ENCODE data around the gene MIPEP.

The MIPEP gene

DNA sequence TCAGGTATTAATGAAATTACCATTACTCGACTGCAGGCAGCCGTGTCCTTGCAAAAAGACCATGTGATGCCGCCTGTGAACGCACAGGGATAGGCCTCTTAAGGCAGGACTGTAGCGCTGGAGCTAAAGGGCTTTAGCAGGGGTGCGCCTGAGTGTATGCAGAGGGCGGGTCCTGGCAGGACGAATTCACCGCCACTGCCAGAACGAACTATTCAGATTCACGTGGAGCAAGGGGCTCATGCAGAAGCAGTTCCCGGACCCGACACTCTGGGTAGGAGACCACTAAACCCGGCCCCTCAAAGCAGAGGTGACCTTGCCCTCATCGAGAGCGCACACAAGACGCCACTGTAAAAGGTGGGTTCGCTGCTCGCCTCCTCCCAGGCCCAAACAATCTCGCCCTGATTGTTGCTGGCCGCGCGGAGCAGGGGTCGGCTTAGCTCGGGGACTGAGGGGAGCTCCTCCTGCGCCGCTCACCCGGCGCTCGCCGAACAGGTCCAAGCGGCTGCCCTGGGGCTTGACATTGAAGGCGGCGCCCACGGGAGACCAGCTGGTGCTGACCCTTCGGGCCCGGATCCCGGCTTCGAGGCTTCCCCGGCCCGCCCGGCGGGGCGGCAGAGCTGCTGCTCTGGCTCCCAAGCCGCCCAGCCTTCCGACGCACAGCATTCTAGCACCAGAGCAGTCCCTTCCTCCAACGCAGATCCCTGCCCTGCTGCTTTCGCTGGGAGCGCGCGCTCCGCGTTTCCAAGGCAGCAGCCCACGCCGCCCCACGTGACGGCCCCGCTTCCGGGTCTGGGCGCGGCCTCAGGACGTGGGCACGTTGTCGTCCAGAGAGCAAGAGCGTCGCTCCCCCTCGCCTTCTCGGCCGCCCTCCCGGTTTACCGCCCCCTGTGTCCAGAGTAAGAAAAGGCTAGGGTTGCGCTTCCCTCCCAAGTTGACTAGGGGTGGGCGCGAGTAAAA is at the start of gene MIPEP (continued):
- TF ChIP-seq, protein P1, sequence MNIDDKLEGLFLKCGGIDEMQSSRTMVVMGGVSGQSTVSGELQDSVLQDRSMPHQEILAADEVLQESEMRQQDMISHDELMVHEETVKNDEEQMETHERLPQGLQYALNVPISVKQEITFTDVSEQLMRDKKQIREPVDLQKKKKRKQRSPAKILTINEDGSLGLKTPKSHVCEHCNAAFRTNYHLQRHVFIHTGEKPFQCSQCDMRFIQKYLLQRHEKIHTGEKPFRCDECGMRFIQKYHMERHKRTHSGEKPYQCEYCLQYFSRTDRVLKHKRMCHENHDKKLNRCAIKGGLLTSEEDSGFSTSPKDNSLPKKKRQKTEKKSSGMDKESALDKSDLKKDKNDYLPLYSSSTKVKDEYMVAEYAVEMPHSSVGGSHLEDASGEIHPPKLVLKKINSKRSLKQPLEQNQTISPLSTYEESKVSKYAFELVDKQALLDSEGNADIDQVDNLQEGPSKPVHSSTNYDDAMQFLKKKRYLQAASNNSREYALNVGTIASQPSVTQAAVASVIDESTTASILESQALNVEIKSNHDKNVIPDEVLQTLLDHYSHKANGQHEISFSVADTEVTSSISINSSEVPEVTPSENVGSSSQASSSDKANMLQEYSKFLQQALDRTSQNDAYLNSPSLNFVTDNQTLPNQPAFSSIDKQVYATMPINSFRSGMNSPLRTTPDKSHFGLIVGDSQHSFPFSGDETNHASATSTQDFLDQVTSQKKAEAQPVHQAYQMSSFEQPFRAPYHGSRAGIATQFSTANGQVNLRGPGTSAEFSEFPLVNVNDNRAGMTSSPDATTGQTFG (tag by site-specific recombination; IDR thresholded peaks at IDR 0.05; ENCODE audit: borderline replicate concordance) = no peak
- TF ChIP-seq KLF1 (tag by site-specific recombination; IDR thresholded peaks at IDR 0.05) (peak; percentile 76), ZNF112 (tag by site-specific recombination; IDR thresholded peaks at IDR 0.05) (no peak), ZNF623 (tag by site-specific recombination; IDR thresholded peaks at IDR 0.05) (no peak), YY2 (tag by site-specific recombination; IDR thresholded peaks at IDR 0.05) (no peak), ZNF701 (tag by site-specific recombination; IDR thresholded peaks at IDR 0.05) (no peak), ZNF549 (tag by site-specific recombination; IDR thresholded peaks at IDR 0.05) (no peak), ZNF707 (tag by site-specific recombination; IDR thresholded peaks at IDR 0.05) (no peak), SCRT2 (tag by site-specific recombination; IDR thresholded peaks at IDR 0.05) (no peak), ZNF37A (tag by site-specific recombination; IDR thresholded peaks at IDR 0.05) (no peak), REPIN1 (tag by site-specific recombination; IDR thresholded peaks at IDR 0.05; ENCODE audit: low read depth) (no peak), GLIS2 (tag by site-specific recombination; IDR thresholded peaks at IDR 0.05) (peak; percentile 74), ZNF514 (tag by site-specific recombination; IDR thresholded peaks at IDR 0.05) (no peak), ZNF266 (tag by site-specific recombination; IDR thresholded peaks at IDR 0.05; ENCODE audit: low read depth) (no peak), ZNF629 (tag by site-specific recombination; IDR thresholded peaks at IDR 0.05) (peak; percentile 54; the same call in 1 of the 2 replicates)
- TF ChIP-seq, protein P2, sequence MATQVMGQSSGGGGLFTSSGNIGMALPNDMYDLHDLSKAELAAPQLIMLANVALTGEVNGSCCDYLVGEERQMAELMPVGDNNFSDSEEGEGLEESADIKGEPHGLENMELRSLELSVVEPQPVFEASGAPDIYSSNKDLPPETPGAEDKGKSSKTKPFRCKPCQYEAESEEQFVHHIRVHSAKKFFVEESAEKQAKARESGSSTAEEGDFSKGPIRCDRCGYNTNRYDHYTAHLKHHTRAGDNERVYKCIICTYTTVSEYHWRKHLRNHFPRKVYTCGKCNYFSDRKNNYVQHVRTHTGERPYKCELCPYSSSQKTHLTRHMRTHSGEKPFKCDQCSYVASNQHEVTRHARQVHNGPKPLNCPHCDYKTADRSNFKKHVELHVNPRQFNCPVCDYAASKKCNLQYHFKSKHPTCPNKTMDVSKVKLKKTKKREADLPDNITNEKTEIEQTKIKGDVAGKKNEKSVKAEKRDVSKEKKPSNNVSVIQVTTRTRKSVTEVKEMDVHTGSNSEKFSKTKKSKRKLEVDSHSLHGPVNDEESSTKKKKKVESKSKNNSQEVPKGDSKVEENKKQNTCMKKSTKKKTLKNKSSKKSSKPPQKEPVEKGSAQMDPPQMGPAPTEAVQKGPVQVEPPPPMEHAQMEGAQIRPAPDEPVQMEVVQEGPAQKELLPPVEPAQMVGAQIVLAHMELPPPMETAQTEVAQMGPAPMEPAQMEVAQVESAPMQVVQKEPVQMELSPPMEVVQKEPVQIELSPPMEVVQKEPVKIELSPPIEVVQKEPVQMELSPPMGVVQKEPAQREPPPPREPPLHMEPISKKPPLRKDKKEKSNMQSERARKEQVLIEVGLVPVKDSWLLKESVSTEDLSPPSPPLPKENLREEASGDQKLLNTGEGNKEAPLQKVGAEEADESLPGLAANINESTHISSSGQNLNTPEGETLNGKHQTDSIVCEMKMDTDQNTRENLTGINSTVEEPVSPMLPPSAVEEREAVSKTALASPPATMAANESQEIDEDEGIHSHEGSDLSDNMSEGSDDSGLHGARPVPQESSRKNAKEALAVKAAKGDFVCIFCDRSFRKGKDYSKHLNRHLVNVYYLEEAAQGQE (tag by site-specific recombination; IDR thresholded peaks at IDR 0.05) = 0 out of 2 replicates have a peak, but pooled peaks have one; percentile 16
- TF ChIP-seq, protein P3, sequence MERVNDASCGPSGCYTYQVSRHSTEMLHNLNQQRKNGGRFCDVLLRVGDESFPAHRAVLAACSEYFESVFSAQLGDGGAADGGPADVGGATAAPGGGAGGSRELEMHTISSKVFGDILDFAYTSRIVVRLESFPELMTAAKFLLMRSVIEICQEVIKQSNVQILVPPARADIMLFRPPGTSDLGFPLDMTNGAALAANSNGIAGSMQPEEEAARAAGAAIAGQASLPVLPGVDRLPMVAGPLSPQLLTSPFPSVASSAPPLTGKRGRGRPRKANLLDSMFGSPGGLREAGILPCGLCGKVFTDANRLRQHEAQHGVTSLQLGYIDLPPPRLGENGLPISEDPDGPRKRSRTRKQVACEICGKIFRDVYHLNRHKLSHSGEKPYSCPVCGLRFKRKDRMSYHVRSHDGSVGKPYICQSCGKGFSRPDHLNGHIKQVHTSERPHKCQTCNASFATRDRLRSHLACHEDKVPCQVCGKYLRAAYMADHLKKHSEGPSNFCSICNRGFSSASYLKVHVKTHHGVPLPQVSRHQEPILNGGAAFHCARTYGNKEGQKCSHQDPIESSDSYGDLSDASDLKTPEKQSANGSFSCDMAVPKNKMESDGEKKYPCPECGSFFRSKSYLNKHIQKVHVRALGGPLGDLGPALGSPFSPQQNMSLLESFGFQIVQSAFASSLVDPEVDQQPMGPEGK (tag by site-specific recombination; IDR thresholded peaks at IDR 0.05) = peak; percentile 46; the same call in 1 of the 2 replicates
- TF ChIP-seq, protein P4, sequence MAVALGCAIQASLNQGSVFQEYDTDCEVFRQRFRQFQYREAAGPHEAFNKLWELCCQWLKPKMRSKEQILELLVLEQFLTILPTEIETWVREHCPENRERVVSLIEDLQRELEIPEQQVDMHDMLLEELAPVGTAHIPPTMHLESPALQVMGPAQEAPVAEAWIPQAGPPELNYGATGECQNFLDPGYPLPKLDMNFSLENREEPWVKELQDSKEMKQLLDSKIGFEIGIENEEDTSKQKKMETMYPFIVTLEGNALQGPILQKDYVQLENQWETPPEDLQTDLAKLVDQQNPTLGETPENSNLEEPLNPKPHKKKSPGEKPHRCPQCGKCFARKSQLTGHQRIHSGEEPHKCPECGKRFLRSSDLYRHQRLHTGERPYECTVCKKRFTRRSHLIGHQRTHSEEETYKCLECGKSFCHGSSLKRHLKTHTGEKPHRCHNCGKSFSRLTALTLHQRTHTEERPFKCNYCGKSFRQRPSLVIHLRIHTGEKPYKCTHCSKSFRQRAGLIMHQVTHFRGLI (tag by site-specific recombination; IDR thresholded peaks at IDR 0.05) = no peak; the same call in 1 of the 2 replicates
- TF ChIP-seq, protein P5, sequence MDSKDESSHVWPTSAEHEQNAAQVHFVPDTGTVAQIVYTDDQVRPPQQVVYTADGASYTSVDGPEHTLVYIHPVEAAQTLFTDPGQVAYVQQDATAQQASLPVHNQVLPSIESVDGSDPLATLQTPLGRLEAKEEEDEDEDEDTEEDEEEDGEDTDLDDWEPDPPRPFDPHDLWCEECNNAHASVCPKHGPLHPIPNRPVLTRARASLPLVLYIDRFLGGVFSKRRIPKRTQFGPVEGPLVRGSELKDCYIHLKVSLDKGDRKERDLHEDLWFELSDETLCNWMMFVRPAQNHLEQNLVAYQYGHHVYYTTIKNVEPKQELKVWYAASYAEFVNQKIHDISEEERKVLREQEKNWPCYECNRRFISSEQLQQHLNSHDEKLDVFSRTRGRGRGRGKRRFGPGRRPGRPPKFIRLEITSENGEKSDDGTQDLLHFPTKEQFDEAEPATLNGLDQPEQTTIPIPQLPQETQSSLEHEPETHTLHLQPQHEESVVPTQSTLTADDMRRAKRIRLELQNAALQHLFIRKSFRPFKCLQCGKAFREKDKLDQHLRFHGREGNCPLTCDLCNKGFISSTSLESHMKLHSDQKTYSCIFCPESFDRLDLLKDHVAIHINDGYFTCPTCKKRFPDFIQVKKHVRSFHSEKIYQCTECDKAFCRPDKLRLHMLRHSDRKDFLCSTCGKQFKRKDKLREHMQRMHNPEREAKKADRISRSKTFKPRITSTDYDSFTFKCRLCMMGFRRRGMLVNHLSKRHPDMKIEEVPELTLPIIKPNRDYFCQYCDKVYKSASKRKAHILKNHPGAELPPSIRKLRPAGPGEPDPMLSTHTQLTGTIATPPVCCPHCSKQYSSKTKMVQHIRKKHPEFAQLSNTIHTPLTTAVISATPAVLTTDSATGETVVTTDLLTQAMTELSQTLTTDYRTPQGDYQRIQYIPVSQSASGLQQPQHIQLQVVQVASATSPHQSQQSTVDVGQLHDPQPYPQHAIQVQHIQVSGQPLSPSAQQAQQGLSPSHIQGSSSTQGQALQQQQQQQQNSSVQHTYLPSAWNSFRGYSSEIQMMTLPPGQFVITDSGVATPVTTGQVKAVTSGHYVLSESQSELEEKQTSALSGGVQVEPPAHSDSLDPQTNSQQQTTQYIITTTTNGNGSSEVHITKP (tag by site-specific recombination; IDR thresholded peaks at IDR 0.05) = no peak; the same call in 1 of the 2 replicates
- TF ChIP-seq, protein P6, sequence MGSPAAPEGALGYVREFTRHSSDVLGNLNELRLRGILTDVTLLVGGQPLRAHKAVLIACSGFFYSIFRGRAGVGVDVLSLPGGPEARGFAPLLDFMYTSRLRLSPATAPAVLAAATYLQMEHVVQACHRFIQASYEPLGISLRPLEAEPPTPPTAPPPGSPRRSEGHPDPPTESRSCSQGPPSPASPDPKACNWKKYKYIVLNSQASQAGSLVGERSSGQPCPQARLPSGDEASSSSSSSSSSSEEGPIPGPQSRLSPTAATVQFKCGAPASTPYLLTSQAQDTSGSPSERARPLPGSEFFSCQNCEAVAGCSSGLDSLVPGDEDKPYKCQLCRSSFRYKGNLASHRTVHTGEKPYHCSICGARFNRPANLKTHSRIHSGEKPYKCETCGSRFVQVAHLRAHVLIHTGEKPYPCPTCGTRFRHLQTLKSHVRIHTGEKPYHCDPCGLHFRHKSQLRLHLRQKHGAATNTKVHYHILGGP (tag by site-specific recombination; IDR thresholded peaks at IDR 0.05) = no peak
- TF ChIP-seq, protein P7, sequence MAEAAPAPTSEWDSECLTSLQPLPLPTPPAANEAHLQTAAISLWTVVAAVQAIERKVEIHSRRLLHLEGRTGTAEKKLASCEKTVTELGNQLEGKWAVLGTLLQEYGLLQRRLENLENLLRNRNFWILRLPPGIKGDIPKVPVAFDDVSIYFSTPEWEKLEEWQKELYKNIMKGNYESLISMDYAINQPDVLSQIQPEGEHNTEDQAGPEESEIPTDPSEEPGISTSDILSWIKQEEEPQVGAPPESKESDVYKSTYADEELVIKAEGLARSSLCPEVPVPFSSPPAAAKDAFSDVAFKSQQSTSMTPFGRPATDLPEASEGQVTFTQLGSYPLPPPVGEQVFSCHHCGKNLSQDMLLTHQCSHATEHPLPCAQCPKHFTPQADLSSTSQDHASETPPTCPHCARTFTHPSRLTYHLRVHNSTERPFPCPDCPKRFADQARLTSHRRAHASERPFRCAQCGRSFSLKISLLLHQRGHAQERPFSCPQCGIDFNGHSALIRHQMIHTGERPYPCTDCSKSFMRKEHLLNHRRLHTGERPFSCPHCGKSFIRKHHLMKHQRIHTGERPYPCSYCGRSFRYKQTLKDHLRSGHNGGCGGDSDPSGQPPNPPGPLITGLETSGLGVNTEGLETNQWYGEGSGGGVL (tag by site-specific recombination; IDR thresholded peaks at IDR 0.05) = no peak

All from HEK293 (cell line).